Gastroesophageal sphincter (tissue), 3 donors: ENCODE results near the gene CHGA.

Experiments
- EP300 ChIP-seq: sonication (generic); formaldehyde crosslinking; IDR thresholded peaks from one replicate; pipeline ENCODE4 v1.6.1; 2017; ENCODE audit warnings: antibody characterized with exemption, mild to moderate bottlenecking
- POLR2A ChIP-seq, 2 donors: fragments of 450-650 bp; IDR thresholded peaks; one replicate each; pipeline ENCODE4 v1.6.1; 2017; ENCODE audit warnings: antibody characterized with exemption in 2 of 2, mild to moderate bottlenecking in 2 of 2, moderate library complexity in 1 of 2
- POLR2AphosphoS5 ChIP-seq: sonication (generic); formaldehyde crosslinking; IDR thresholded peaks from one replicate; pipeline ENCODE4 v1.6.1; 2017; ENCODE audit warnings: antibody characterized with exemption
- TF ChIP-seq, protein P1 (sequence below), 4 experiments: fragments of 200-600 bp in 2 of 4; fragments of 450-650 bp in 2 of 4; sonication (generic) in 1 of 4; IDR thresholded peaks; one replicate each; pipeline ENCODE4 v1.5.1; 2017 to 2019; ENCODE audit warnings: antibody characterized with exemption in 4 of 4, mild to moderate bottlenecking in 2 of 4, moderate library complexity in 2 of 4

DNA sequence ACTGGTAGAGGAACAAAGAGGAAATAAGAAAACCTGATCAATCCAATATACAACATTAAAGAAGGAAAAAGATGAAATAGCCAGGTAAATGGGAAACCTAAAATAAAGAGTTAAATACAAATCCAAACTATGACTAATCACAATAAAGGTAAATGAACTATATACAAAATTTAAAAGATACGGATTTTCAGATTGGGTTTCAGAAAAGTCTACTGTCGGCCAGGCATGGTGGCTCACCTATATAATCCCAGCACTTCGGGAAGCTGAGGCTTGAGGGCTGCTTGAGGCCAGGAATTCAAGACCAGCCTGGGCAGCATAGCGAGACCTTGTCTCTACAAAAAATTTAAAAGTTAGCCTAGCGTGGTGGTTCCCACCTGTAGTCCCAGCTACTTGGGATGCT is 39.9 kb upstream of the CHGA start:
- TF ChIP-seq POLR2AphosphoS5 (no peak), POLR2A (IDR thresholded peaks at IDR 0.05) (no peak), EP300 (no peak)
- TF ChIP-seq, protein P1, sequence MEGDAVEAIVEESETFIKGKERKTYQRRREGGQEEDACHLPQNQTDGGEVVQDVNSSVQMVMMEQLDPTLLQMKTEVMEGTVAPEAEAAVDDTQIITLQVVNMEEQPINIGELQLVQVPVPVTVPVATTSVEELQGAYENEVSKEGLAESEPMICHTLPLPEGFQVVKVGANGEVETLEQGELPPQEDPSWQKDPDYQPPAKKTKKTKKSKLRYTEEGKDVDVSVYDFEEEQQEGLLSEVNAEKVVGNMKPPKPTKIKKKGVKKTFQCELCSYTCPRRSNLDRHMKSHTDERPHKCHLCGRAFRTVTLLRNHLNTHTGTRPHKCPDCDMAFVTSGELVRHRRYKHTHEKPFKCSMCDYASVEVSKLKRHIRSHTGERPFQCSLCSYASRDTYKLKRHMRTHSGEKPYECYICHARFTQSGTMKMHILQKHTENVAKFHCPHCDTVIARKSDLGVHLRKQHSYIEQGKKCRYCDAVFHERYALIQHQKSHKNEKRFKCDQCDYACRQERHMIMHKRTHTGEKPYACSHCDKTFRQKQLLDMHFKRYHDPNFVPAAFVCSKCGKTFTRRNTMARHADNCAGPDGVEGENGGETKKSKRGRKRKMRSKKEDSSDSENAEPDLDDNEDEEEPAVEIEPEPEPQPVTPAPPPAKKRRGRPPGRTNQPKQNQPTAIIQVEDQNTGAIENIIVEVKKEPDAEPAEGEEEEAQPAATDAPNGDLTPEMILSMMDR (IDR thresholded peaks at IDR 0.05): no peak
